ENCODE data around the gene GPAT2. TPM values are rescaled to one million over a fixed set of nuclear protein-coding genes. Genes with fewer than 3 reads are reported as not detected.
A peak's percentile ranks its signal among the peaks of the same experiment; 100 is the strongest.
"Not testable (repeated sequence)": the region's sequence is repeated elsewhere in the genome, so short reads cannot be mapped to it uniquely, and the experiment has no call there.

Gene GPAT2
- total RNA-seq, 1 experiment from 2014 or later, result not detected

GRCh38 chr2:96011129-96011455, 23.6 kb downstream of the GPAT2 start:
- H3K4me1 ChIP-seq (ENCODE audit: insufficient read depth, low read length); H3K4me2 ChIP-seq (ENCODE audit: low read length); H3K27ac ChIP-seq (ENCODE audit: low read length); H3K36me3 ChIP-seq (ENCODE audit: low read depth, low read length); BruUV-seq (replicated peaks); H4K20me1 ChIP-seq (ENCODE audit: low read length); H3K9me3 ChIP-seq (ENCODE audit: low read length); H3K79me2 ChIP-seq (ENCODE audit: low read length); CTCF ChIA-PET; H2AFZ ChIP-seq (ENCODE audit: low read length); H3K9ac ChIP-seq (ENCODE audit: low read length); H3F3A ChIP-seq (ENCODE audit: low read length, unreplicated experiment); H3K9me2 ChIP-seq (replicated peaks; ENCODE audit: low read length); H3K27me3 ChIP-seq (ENCODE audit: low read length); intact Hi-C loops (cut with micrococcal nuclease): not testable (repeated sequence)
- ATAC-seq (peak; percentile 12), DNase-seq (peak; percentile 48)
- TF ChIP-seq, protein P1, sequence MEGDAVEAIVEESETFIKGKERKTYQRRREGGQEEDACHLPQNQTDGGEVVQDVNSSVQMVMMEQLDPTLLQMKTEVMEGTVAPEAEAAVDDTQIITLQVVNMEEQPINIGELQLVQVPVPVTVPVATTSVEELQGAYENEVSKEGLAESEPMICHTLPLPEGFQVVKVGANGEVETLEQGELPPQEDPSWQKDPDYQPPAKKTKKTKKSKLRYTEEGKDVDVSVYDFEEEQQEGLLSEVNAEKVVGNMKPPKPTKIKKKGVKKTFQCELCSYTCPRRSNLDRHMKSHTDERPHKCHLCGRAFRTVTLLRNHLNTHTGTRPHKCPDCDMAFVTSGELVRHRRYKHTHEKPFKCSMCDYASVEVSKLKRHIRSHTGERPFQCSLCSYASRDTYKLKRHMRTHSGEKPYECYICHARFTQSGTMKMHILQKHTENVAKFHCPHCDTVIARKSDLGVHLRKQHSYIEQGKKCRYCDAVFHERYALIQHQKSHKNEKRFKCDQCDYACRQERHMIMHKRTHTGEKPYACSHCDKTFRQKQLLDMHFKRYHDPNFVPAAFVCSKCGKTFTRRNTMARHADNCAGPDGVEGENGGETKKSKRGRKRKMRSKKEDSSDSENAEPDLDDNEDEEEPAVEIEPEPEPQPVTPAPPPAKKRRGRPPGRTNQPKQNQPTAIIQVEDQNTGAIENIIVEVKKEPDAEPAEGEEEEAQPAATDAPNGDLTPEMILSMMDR (conservative IDR thresholded peaks at IDR 0.05; ENCODE audit: low read depth, low read length), result peak; percentile 23; the same call in 1 of the 2 replicates
- peak overlapping the region; percentile 50; the same call in 1 of the 2 replicates for H3K4me3 ChIP-seq (ENCODE audit: low read length)
- POLR2A ChIA-PET (ENCODE audit: unreplicated experiment), result interaction anchor here (0.7 kb wide), 1 partner anchor 119 kb away, joined by 3 read pairs; no protein-coding TSS in a partner anchor

DNA sequence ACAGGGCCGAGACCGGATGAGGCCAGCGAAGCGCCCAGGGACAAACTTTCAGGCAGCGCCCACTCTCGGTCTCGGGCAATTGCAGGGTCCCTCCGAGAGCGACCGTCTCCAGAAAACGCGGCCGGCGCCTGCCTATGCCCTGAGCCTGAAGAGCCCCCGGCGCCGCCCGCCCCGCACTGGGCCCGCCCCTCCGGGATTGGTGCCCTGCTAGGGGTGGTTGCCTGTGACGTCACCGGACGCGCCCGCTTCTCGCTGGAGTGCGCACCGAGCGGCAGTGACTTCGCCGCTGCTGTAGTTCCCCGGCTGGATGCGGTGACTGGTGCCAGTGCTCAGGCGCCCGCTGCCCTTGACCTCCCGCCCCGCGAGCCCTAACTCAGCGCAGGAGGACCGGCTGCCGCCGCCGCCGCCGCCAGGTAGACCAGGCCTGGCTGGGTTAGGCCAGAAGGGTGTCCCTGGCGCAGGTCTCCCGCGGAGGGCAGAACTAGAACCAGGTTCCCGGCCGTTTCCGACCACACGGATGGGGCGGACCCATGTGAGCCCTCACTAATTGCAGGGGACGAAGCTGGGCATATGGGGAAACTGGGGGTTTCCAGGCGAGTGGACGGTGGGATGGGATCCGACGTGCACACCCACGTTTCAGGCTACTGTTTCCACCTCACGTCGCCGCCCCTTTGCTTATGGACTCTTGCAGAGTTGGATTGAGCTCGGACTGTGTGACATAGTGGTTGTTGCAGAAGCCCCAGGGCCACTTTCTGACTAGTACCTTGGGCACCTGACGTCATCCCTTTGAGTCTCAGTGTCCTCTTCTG, 24.2 kb downstream of the GPAT2 start:
- Histone ChIP-seq H2AFZ (ENCODE audit: low read length) (peak overlapping the region; percentile 75; the same call in 1 of the 2 replicates), H3K4me2 (ENCODE audit: low read length) (peak overlapping the region; percentile 77), H3K27ac (ENCODE audit: low read length) (0 out of 2 replicates have a peak overlapping the region, but pooled peaks have one; percentile 29), H3K9ac (ENCODE audit: low read length) (peak overlapping the region; percentile 58), H3K4me3 (ENCODE audit: low read length) (peak overlapping the region; percentile 63)
- intact Hi-C loops (cut with micrococcal nuclease); H3K79me2 ChIP-seq (ENCODE audit: low read length); H3F3A ChIP-seq (ENCODE audit: low read length, unreplicated experiment); H3K9me2 ChIP-seq (replicated peaks; ENCODE audit: low read length); H4K20me1 ChIP-seq (ENCODE audit: low read length); CTCF ChIA-PET; H3K27me3 ChIP-seq (ENCODE audit: low read length); POLR2A ChIA-PET (ENCODE audit: unreplicated experiment); BruUV-seq (replicated peaks); H3K9me3 ChIP-seq (ENCODE audit: low read length); H3K36me3 ChIP-seq (ENCODE audit: low read depth, low read length); H3K4me1 ChIP-seq (ENCODE audit: insufficient read depth, low read length): not testable (repeated sequence)
- peak; percentile 89 for DNase-seq
- ATAC-seq, result peak; percentile 99

- BruUV-seq (replicated peaks), result TSS peak; percentile 91
- peak overlapping the region; percentile 77 for H3K4me2 ChIP-seq (ENCODE audit: low read length)
These were observed 24.9 kb downstream of the GPAT2 start for GRCh38 chr2:96009833-96010232.

DNA sequence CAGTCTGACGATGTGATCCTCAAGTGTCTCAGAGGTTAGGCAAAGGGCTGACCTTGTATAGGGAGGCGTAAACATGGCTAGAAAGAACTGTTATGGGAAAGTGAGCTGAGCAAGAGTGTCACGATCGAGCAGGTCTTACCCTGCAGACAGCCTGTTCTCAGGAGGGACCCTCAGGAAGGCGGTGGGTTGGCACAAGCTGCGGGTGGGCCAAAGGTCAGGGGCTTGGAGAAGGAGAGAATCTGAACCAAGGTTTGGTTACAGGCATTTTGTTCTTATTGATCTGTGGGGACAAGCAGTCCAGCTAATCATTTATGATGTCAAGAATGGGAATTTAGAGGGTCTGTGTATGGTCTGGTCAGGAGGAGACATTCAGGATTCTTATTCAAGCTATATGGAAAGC, 26.7 kb downstream of the GPAT2 start:
- POLR2A ChIA-PET (ENCODE audit: unreplicated experiment); H2AFZ ChIP-seq (ENCODE audit: low read length); H3K9ac ChIP-seq (ENCODE audit: low read length); H3K27me3 ChIP-seq (ENCODE audit: low read length); H3K79me2 ChIP-seq (ENCODE audit: low read length); ATAC-seq; intact Hi-C loops (cut with micrococcal nuclease); H3F3A ChIP-seq (ENCODE audit: low read length, unreplicated experiment); H3K4me3 ChIP-seq (ENCODE audit: low read length); CTCF ChIA-PET; H4K20me1 ChIP-seq (ENCODE audit: low read length); BruUV-seq (replicated peaks); H3K4me1 ChIP-seq (ENCODE audit: insufficient read depth, low read length); H3K27ac ChIP-seq (ENCODE audit: low read length); DNase-seq; H3K4me2 ChIP-seq (ENCODE audit: low read length); H3K36me3 ChIP-seq (ENCODE audit: low read depth, low read length); H3K9me2 ChIP-seq (replicated peaks; ENCODE audit: low read length); H3K9me3 ChIP-seq (ENCODE audit: low read length): not testable (repeated sequence)

More at GRCh38 chr2:96009833-96010232, 24.9 kb downstream of the GPAT2 start:
- CTCF ChIA-PET; H3F3A ChIP-seq (ENCODE audit: low read length, unreplicated experiment); intact Hi-C loops (cut with micrococcal nuclease); H3K9me3 ChIP-seq (ENCODE audit: low read length); H3K9me2 ChIP-seq (replicated peaks; ENCODE audit: low read length); POLR2A ChIA-PET (ENCODE audit: unreplicated experiment); H3K36me3 ChIP-seq (ENCODE audit: low read depth, low read length); H3K79me2 ChIP-seq (ENCODE audit: low read length); H4K20me1 ChIP-seq (ENCODE audit: low read length); H3K27me3 ChIP-seq (ENCODE audit: low read length); H3K4me1 ChIP-seq (ENCODE audit: insufficient read depth, low read length): not testable (repeated sequence)
- Histone ChIP-seq H2AFZ (ENCODE audit: low read length) (peak overlapping the region; percentile 75; the same call in 1 of the 2 replicates), H3K9ac (ENCODE audit: low read length) (peak overlapping the region; percentile 58), H3K4me3 (ENCODE audit: low read length) (peak overlapping the region; percentile 63), H3K27ac (ENCODE audit: low read length) (0 out of 2 replicates have a peak overlapping the region, but pooled peaks have one; percentile 29)
- ATAC-seq (peak; percentile 58), DNase-seq (peak; percentile 46)

- DNase-seq; ATAC-seq; H4K20me1 ChIP-seq (ENCODE audit: low read length); H3K27ac ChIP-seq (ENCODE audit: low read length); CTCF ChIA-PET; BruUV-seq (replicated peaks); H3K4me3 ChIP-seq (ENCODE audit: low read length); H3K4me1 ChIP-seq (ENCODE audit: insufficient read depth, low read length); H3K36me3 ChIP-seq (ENCODE audit: low read depth, low read length); H3K9ac ChIP-seq (ENCODE audit: low read length); H3K9me3 ChIP-seq (ENCODE audit: low read length); H3K9me2 ChIP-seq (replicated peaks; ENCODE audit: low read length); intact Hi-C loops (cut with micrococcal nuclease); H3K79me2 ChIP-seq (ENCODE audit: low read length); H3K27me3 ChIP-seq (ENCODE audit: low read length); H2AFZ ChIP-seq (ENCODE audit: low read length); H3K4me2 ChIP-seq (ENCODE audit: low read length); H3F3A ChIP-seq (ENCODE audit: low read length, unreplicated experiment): not testable (repeated sequence)
- POLR2A ChIA-PET (ENCODE audit: unreplicated experiment), result interaction anchor here (0.7 kb wide), 1 partner anchor 244 kb away, joined by 3 read pairs; no protein-coding TSS in a partner anchor
These were observed 28.5 kb downstream of the GPAT2 start for GRCh38 chr2:96006248-96006647.
